Endodermal cell (in vitro differentiated cells): Measurements from ENCODE around the gene PLEKHA5. TPM values are rescaled to one million over a fixed set of nuclear protein-coding genes. Genes with fewer than 3 reads are reported as not detected.

Experiments
- DNase-seq: peaks from one replicate; pipeline ENCODE4 v3.0.0-alpha.2; 2017
- H3K27ac ChIP-seq: 2 replicates; pipeline ENCODE4 v1.5.1; 2013; ENCODE audit warnings: mild to moderate bottlenecking, low read depth, low read length, moderate library complexity
- H3K27me3 ChIP-seq: 2 replicates; pipeline ENCODE4 v1.6.1; 2013; ENCODE audit warnings: mild to moderate bottlenecking, low read length, moderate library complexity; ENCODE audit not compliant: insufficient read depth, control insufficient read depth, poor library complexity, severe bottlenecking
- H3K36me3 ChIP-seq: 2 replicates; pipeline ENCODE4 v1.7.0; 2013; ENCODE audit warnings: mild to moderate bottlenecking, low read length, moderate library complexity; ENCODE audit not compliant: control insufficient read depth, insufficient read depth
- H3K4me1 ChIP-seq: one replicate; pipeline ENCODE4 v1.7.0; 2013; ENCODE audit warnings: low read length; ENCODE audit not compliant: control insufficient read depth, insufficient read depth
- H3K4me3 ChIP-seq: 2 replicates; pipeline ENCODE4 v1.5.1; 2013; ENCODE audit warnings: mild to moderate bottlenecking, low read length, moderate library complexity
- H3K9ac ChIP-seq: 2 replicates; pipeline ENCODE4 v1.6.1; 2013; ENCODE audit warnings: mild to moderate bottlenecking, low read length, moderate library complexity; ENCODE audit not compliant: poor library complexity, severe bottlenecking; ENCODE audit errors: extremely low read depth
- H3K9me3 ChIP-seq: 2 replicates; pipeline ENCODE4 v1.6.1; 2013; ENCODE audit warnings: mild to moderate bottlenecking, low read length, moderate library complexity; ENCODE audit not compliant: control insufficient read depth
- H3K27ac Mint-ChIP-seq: 2 replicates; pipeline ENCODE4 v1.8.0; 2020; ENCODE audit warnings: mixed read lengths
- H3K27me3 Mint-ChIP-seq: 2 replicates; pipeline ENCODE4 v1.8.0; 2021; ENCODE audit warnings: mild to moderate bottlenecking, mixed read lengths; ENCODE audit not compliant: insufficient read depth
- H3K36me3 Mint-ChIP-seq: 2 replicates; pipeline ENCODE4 v1.8.0; 2020; ENCODE audit warnings: low read depth, mixed read lengths
- H3K4me1 Mint-ChIP-seq: 2 replicates; pipeline ENCODE4 v1.8.0; 2020; ENCODE audit warnings: mixed read lengths
- H3K4me3 Mint-ChIP-seq: 2 replicates; pipeline ENCODE4 v1.8.0; 2020; ENCODE audit warnings: mild to moderate bottlenecking, moderate library complexity, mixed read lengths
- H3K9me3 Mint-ChIP-seq: 2 replicates; pipeline ENCODE4 v1.8.0; 2020; ENCODE audit warnings: mild to moderate bottlenecking, mixed read lengths
- WGBS, 2 experiments: methylation state at CpG; one replicate each; pipeline versions ENCODE4 v1.1.5 to v1.1.7; 2013; ENCODE audit warnings: missing lambda C conversion rate in 2 of 2, mixed read lengths in 1 of 2; ENCODE audit not compliant: insufficient coverage in 1 of 2, insufficient read length in 1 of 2; 5-methylcytosine and 5-hydroxymethylcytosine counted together
- total RNA-seq, 2 donors: library from RNA; stranded (reverse); fragmentation: NEBNext Ultra II Directional in 1 of 2; extraction: Animal tissue kit (Norgen Biotek cat#: 25700) in 1 of 2; gene quantifications; 2 replicates in 1 of 2; 3 replicates in 1 of 2; pipeline ENCODE4 v1.2.1, GENCODE V29; 2021
- TF ChIP-seq, protein P1 (sequence below): fragments of 200-600 bp; sonication (generic); conservative IDR thresholded peaks from 2 replicates; pipeline ENCODE4 v1.5.0; 2021; ENCODE audit warnings: antibody characterized with exemption, mild to moderate bottlenecking

PLEKHA5 gene
- total RNA-seq, 2 donors from 2014 or later, result 48.5 to 139 TPM

DNA sequence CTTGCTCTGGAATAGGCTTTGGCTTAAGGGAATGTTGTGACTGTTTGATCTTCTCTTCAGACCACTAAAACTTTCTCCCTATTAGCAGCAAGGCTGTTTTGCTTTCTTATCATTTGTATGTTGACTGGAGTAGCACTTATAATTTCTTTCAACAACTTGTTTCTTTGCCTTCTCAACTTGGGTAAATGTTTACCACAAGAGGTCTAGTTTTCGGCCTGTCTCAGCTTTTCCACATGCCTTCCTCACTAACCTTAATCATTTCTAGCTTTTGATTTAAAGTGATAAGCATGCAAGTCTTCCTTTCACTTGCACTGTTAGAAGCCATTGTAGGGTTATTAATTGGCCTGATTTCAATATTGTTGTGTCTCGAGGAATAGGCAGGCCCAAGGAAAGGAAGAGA lies 183.1 kb downstream of the PLEKHA5 start:
- DNase-seq, result no peak
- no peaks in the 10 kb centered on the region for H3K9me3 ChIP-seq
- H3K27ac ChIP-seq, result no peak overlapping the region
- H3K36me3 Mint-ChIP-seq, result peaks cover 16% of the 10 kb centered on the region
- no peak overlapping the region for H3K4me3 Mint-ChIP-seq
- no peak overlapping the region for H3K27ac Mint-ChIP-seq
- no peak overlapping the region for H3K4me3 ChIP-seq
- no peaks in the 10 kb centered on the region for H3K27me3 Mint-ChIP-seq
- H3K4me1 ChIP-seq, result no peaks in the 10 kb centered on the region
- peaks cover 6% of the 10 kb centered on the region for H3K4me1 Mint-ChIP-seq
- peaks cover 14% of the 10 kb centered on the region for H3K36me3 ChIP-seq
- WGBS, 2 experiments, result 88 to 98% methylated on average over 2 of the region's 2 CpGs
- H3K9me3 Mint-ChIP-seq, result no peaks in the 10 kb centered on the region
- TF ChIP-seq, protein P1, sequence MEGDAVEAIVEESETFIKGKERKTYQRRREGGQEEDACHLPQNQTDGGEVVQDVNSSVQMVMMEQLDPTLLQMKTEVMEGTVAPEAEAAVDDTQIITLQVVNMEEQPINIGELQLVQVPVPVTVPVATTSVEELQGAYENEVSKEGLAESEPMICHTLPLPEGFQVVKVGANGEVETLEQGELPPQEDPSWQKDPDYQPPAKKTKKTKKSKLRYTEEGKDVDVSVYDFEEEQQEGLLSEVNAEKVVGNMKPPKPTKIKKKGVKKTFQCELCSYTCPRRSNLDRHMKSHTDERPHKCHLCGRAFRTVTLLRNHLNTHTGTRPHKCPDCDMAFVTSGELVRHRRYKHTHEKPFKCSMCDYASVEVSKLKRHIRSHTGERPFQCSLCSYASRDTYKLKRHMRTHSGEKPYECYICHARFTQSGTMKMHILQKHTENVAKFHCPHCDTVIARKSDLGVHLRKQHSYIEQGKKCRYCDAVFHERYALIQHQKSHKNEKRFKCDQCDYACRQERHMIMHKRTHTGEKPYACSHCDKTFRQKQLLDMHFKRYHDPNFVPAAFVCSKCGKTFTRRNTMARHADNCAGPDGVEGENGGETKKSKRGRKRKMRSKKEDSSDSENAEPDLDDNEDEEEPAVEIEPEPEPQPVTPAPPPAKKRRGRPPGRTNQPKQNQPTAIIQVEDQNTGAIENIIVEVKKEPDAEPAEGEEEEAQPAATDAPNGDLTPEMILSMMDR, result no peak
- no peaks in the 10 kb centered on the region for H3K27me3 ChIP-seq
- no peak overlapping the region for H3K9ac ChIP-seq

DNA sequence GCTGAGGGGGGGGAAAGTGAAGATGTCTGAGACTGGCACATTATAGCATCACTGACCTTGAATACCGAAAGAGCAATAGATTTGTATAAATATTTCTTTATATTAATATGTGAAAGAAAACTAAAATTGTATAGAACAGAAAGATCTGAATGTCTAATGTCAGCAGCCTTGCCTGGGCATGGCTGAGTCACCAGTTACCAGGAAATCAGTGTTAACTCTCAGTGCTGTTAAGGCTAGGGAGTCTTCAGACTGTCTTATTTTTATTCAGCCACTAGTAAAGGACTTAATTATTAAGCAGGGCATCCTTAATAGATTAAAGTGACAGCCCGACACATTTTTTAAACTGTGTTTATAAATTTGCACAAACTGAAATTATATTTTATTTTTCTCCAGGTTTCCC lies 186.9 kb downstream of the PLEKHA5 start:
- TF ChIP-seq, protein P1, result no peak
- no peak overlapping the region for H3K27ac ChIP-seq
- no peak for DNase-seq
- Mint-ChIP-seq H3K4me1 (peaks cover 8% of the 10 kb centered on the region), H3K9me3 (no peaks in the 10 kb centered on the region), H3K27ac (no peak overlapping the region), H3K36me3 (peaks cover 24% of the 10 kb centered on the region), H3K27me3 (no peaks in the 10 kb centered on the region), H3K4me3 (no peak overlapping the region)
- H3K9me3 ChIP-seq, result no peaks in the 10 kb centered on the region
- 88 to 100% methylated on average over 1 of the region's 2 CpGs for WGBS, 2 experiments
- no peaks in the 10 kb centered on the region for H3K27me3 ChIP-seq
- H3K36me3 ChIP-seq, result peaks cover 22% of the 10 kb centered on the region
- H3K9ac ChIP-seq, result no peak overlapping the region
- H3K4me3 ChIP-seq, result no peak overlapping the region
- no peaks in the 10 kb centered on the region for H3K4me1 ChIP-seq

DNA sequence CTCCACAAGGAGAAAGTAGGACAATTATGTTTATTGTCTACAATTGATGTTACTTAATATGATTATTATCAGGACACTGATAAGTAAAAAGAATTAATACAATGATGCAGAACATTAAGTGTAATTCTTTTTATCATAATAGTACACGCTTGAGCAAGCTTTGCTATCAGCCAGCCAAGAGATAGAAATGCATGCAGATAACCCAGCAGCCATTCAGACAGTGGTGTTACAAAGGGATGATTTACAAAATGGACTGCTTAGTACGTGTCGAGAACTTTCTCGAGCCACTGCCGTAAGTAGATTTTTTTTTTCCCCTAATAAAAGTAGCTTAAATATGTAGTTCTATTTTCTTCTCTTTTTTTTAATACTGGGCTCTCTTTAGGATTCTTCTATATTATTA lies 192.8 kb downstream of the PLEKHA5 start:
- no peak overlapping the region for H3K9ac ChIP-seq
- no peak overlapping the region for H3K27ac ChIP-seq
- peaks cover 2% of the 10 kb centered on the region for H3K4me1 ChIP-seq
- no peaks in the 10 kb centered on the region for H3K27me3 Mint-ChIP-seq
- no peaks in the 10 kb centered on the region for H3K27me3 ChIP-seq
- H3K27ac Mint-ChIP-seq, result no peak overlapping the region
- DNase-seq, result no peak
- TF ChIP-seq, protein P1, result no peak
- no peak overlapping the region for H3K4me3 ChIP-seq
- H3K36me3 Mint-ChIP-seq, result peaks cover 66% of the 10 kb centered on the region
- peaks cover 5% of the 10 kb centered on the region for H3K4me1 Mint-ChIP-seq
- H3K9me3 ChIP-seq, result no peaks in the 10 kb centered on the region
- H3K4me3 Mint-ChIP-seq, result no peak overlapping the region
- whole genome bisulfite sequencing, 2 experiments, result 92 to 100% methylated on average over 1 to 4 of the region's 5 CpGs
- H3K9me3 Mint-ChIP-seq, result peaks cover 6% of the 10 kb centered on the region
- H3K36me3 ChIP-seq, result peaks cover 38% of the 10 kb centered on the region
